HFFc6 (cell line): ENCODE results near the gene MXRA8. TPM values are rescaled to one million over a fixed set of nuclear protein-coding genes. Genes with fewer than 3 reads are reported as not detected.

ENCODE experiments used
- DNase-seq: peaks from one replicate; pipeline ENCODE4 v3.0.0-alpha.2; 2018
- H3K27ac Mint-ChIP-seq: 2 replicates; pipeline ENCODE4 v1.8.0; 2020; ENCODE audit warnings: mild to moderate bottlenecking, mixed read lengths
- H3K27me3 Mint-ChIP-seq: 2 replicates; pipeline ENCODE4 v1.8.0; 2021; ENCODE audit warnings: mild to moderate bottlenecking, moderate library complexity, mixed read lengths; ENCODE audit not compliant: insufficient read depth
- H3K36me3 Mint-ChIP-seq: 2 replicates; pipeline ENCODE4 v1.8.0; 2021; ENCODE audit warnings: low read depth, mixed read lengths
- H3K4me1 Mint-ChIP-seq: 2 replicates; pipeline ENCODE4 v1.8.0; 2020; ENCODE audit warnings: low read depth, mixed read lengths
- H3K4me3 Mint-ChIP-seq: 2 replicates; pipeline ENCODE4 v1.8.0; 2020; ENCODE audit warnings: mild to moderate bottlenecking, moderate library complexity, mixed read lengths
- H3K9me3 Mint-ChIP-seq: 2 replicates; pipeline ENCODE4 v1.8.0; 2020; ENCODE audit warnings: mild to moderate bottlenecking, mixed read lengths
- CTCF ChIP-seq: fragments of 200-600 bp; sonication (generic); IDR thresholded peaks from 2 replicates; pipeline ENCODE4 v1.5.0; 2021; ENCODE audit warnings: antibody characterized with exemption, mild to moderate bottlenecking
- total RNA-seq, 6 experiments: library from RNA; stranded (reverse); fragmentation: NEBNext Ultra II Directional; extraction: Animal tissue kit (Norgen Biotek cat#: 25700); gene quantifications; 2 replicates in 1 of 6; 3 replicates in 5 of 6; pipeline ENCODE4 v1.2.3, GENCODE V29; 2021

MXRA8 gene
- total RNA-seq, 6 experiments from 2014 or later, result 438 to 570 (median 524) TPM

GRCh38 chr1:1332031-1332755 is 26.2 kb downstream of the MXRA8 start:
- Mint-ChIP-seq H3K4me3 (no peak overlapping the region), H3K27ac (no peak overlapping the region)

GRCh38 chr1:1331068-1331965 is 27.0 kb downstream of the MXRA8 start, which contains the start of gene TAS1R3:
TSS of gene TAS1R3 (plus strand) at chr1:1331280. CDS start at chr1:1331346, 66 bp downstream.
- Mint-ChIP-seq H3K9me3 (peaks cover 6% of the 10 kb centered on the region), H3K36me3 (peaks cover 4% of the 10 kb centered on the region), H3K27ac (peak within 1 kb of the TSS; percentile 77), H3K4me1 (peaks cover under 1% of the 10 kb centered on the region; the same call in 1 of the 2 replicates), H3K27me3 (peaks cover 31% of the 10 kb centered on the region), H3K4me3 (no peak within 1 kb of the TSS; the same call in 1 of the 2 replicates)
- TF ChIP-seq CTCF, result no peak
- DNase-seq, result no peak

More at GRCh38 chr1:1332031-1332755, 26.2 kb downstream of the MXRA8 start:
- no peaks in the 10 kb centered on the region for H3K4me1 Mint-ChIP-seq
- no peak for DNase-seq
- H3K27me3 Mint-ChIP-seq, result peaks cover 31% of the 10 kb centered on the region
- H3K36me3 Mint-ChIP-seq, result peaks cover 4% of the 10 kb centered on the region
- H3K9me3 Mint-ChIP-seq, result peaks cover 6% of the 10 kb centered on the region
- no peak for TF ChIP-seq CTCF

GRCh38 chr1:1330366-1331067 is 27.8 kb downstream of the MXRA8 start:
- TF ChIP-seq CTCF, result no peak

GRCh38 chr1:1329304-1330210 is 28.8 kb downstream of the MXRA8 start:
- Mint-ChIP-seq H3K4me1 (peaks cover 10% of the 10 kb centered on the region), H3K27ac (peak overlapping the region; percentile 77), H3K4me3 (peak overlapping the region; percentile 45; the same call in 1 of the 2 replicates), H3K36me3 (peaks cover 4% of the 10 kb centered on the region), H3K27me3 (peaks cover 31% of the 10 kb centered on the region), H3K9me3 (peaks cover 6% of the 10 kb centered on the region)
- no peak for TF ChIP-seq CTCF
- DNase-seq, result no peak

More at GRCh38 chr1:1330366-1331067, 27.8 kb downstream of the MXRA8 start:
- Mint-ChIP-seq H3K9me3 (peaks cover 6% of the 10 kb centered on the region), H3K4me1 (peaks cover 8% of the 10 kb centered on the region), H3K27ac (peak overlapping the region; percentile 56), H3K27me3 (peaks cover 31% of the 10 kb centered on the region), H3K4me3 (no peak overlapping the region; the same call in 1 of the 2 replicates), H3K36me3 (peaks cover 4% of the 10 kb centered on the region)
- no peak for DNase-seq
